ENCODE measurements around the gene SMCO3.
A peak's percentile ranks its signal among the peaks of the same experiment; 100 is the strongest.

SMCO3 gene

GRCh38 chr12:14826491-14826890, 12.5 kb upstream of the SMCO3 start:
- no peak for DNase-seq

DNA sequence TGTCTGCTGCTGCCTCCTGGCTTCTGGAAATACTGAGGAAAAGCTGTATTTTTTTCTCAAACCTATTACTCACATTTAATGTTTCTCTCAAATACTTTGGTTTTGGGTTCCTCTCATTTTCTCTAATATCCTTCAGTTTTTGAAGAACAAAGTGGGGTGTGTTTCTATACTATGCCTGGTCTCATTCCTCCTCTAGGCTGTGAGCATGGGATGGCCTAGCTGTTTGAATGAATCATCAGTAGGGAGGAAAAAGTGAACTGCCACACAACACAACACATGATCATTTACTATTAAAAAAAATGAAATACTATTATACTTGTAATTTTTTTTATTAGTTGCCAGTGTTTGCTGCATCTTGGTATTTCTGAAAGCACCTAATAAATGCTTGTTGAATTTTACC, 11.3 kb upstream of the SMCO3 start:
- no peak for DNase-seq

GRCh38 chr12:14824012-14824634, 10.1 kb upstream of the SMCO3 start:
- DNase-seq, result no peak

GRCh38 chr12:14811486-14811885, 2.5 kb downstream of the SMCO3 start:
- DNase-seq, result no peak

DNA sequence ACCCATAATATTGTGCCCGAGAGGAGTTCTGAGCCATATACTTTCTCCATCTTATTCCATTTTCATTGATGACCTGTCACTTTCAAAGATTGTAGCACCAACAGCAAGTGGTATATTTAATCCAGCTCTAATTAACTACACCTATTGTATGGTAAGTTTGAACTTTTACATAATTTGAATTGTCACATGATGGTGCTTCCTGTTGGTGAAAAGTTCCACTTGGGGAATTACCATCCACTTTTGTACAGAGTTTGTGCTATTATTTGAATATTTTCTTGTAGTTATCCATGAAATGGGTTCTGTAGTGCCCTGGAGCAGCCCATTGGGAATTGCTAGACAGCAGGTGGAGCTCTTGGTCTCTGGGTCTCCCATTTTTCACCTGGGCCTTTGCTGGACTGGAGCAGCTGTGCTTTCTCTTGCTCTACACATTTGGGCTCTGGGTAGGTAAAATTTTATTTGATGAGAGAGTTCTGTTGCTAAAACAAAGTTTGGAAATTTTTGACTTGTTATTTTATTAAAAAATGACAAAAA, 3.0 kb downstream of the SMCO3 start:
- DNase-seq, result no peak

GRCh38 chr12:14810167-14810952, 3.6 kb downstream of the SMCO3 start:
- no peak for DNase-seq

DNA sequence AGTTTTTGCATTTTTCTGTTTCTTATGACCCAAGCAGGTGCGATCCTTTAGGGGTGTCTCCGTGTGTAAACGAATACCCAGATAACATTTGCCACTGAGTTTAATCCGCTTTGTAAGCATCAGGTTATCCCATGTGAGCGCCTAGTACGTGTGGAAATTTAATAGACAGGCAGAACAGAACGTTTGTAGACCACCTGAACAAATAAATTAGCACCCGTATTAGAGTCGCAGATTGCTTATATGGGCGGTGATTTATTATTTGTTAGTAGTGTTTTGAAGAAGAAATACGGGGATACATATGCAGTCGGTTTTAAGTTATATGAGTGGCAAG, 10.2 kb downstream of the SMCO3 start:
- no peak for DNase-seq

DNA sequence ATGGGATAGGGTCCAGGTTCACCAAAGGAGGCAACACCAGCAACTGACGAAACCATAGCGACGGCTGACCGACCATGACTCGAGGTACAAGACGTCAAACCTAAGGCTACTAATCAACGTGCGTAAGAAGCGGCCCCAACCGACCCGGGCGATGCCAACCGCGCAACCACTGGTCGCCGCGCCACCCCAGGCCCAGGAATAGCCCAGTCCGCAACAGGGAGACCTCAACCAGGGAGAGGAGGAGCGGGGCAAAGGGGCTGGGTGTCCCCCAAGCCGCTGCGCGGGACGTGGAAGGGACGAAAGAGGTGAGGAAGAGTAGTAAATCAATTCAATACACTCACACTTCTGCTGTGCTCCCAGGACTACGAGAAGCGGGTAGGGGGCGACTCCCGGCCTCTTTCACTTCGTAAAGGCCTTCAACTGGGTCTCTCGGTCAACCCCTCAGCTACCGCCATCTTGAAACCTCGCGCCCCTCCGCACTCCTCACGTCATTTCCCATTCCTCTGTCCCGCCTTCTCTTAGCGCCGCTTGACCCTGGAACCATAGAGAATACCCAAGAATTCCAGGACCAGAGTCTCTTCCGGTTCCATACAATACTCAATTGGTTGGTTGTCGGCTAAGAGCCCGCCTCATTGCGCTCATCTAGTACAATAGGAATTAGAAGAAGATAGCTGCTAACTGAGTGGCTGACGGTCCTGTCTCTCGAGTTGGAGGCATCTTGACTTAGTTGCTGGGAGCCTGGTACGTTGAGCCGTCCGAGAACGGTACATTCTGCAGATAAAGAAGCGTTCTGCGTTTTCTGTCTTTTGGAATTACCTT, 10.8 kb downstream of the SMCO3 start, which contains the start of the genes C12orf60 and WBP11:
Gene C12orf60, plus strand, starts transcription at position 660 of the 819 bp plus-strand sequence. CDS start 19,266 bp downstream, outside the sequence.
Gene WBP11, minus strand, starts transcription at position 468 of the 819 bp plus-strand sequence. CDS start 2,095 bp downstream, outside the sequence.
- peak; percentile 93 for DNase-seq

GRCh38 chr12:14802721-14803010, 11.3 kb downstream of the SMCO3 start:
- no peak for DNase-seq

DNA sequence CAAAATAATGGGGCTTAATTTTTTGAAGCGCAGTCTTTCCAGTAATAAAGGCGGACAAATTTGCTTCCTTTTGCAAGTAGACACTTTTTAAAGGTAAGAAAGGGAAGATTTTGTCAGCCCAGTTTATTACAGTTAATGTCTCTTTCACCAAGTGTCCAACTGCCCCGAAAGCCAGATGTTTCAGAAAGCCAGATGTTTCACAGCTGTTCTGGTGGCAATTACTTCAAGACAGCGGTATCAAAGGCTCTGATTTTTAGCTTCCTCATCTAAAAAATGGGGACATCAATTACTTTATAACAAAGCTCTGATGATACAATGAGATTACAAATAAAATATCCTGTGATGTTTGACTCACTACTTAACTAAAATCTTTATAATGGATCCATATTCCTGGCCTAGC, 11.7 kb downstream of the SMCO3 start:
- DNase-seq, result no peak

- no peak for DNase-seq
Observed at GRCh38 chr12:14795028-14795448, 18.9 kb downstream of the SMCO3 start.

GRCh38 chr12:14785568-14785967, 28.4 kb downstream of the SMCO3 start:
- no peak for DNase-seq

- DNase-seq, result no peak
Observed at GRCh38 chr12:14784471-14784870, 29.5 kb downstream of the SMCO3 start.

GRCh38 chr12:14782756-14783155, 31.2 kb downstream of the SMCO3 start:
- DNase-seq, result no peak

DNA sequence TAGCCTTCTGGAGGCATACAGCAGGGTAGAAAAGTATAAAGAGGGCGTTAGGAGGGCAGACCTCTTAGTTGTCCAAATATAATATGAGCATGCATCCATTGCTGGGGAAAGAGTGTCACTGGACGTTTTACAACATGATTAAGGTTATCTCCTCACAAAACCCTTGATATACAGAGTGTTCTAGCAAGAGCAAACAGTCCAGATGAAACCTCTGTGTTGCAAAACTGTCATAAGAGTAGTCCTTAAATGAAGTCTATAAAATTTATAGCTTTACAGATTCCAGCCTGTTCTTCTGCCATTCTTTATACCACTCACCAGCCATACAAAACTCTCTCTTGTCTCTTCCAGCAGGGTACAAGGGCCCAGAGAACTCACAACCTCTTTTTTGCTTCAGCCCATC, 32.4 kb downstream of the SMCO3 start:
- no peak for DNase-seq

DNA sequence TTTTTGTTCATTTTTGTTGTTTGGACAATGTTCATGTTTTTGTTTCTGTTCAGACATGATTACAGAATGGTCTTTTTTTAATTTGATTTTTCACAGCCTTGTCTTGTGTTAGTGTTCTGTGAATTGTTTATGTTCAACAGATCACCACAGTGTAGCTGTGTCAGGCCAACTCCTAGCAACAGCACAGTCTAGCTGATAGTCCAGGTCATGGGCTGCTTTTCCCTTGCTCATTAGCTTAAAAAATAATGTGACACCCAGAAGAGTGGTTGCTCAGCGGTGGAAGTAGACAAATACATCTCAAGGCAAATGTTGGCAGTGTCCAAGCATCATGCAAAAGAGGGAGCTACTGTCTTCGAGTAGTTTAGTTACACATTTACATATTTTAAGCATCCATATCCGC, 33.1 kb downstream of the SMCO3 start:
- no peak for DNase-seq

GRCh38 chr12:14779834-14780233, 34.1 kb downstream of the SMCO3 start:
- no peak for DNase-seq

DNA sequence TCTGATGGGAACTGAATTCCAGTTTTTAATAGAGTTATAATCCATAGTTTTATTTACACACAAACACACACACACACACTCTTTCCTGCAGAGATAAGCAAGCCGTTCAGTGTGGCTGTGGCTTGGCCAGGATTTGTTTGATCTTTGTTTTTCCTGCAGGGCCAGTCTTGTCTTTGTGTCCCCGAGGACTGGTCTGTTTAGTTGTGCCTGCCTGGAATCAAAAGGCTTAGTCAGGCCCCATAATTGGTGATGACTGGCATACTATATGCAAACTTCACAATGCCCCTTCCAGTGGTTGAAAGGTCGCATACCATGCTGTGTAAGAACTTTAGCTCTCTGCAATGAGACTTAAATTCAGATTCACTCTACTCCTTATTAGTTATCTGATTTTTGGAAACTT, 36.7 kb downstream of the SMCO3 start:
- no peak for DNase-seq

- DNase-seq, result no peak
Observed at GRCh38 chr12:14776236-14776961, 37.6 kb downstream of the SMCO3 start.

DNA sequence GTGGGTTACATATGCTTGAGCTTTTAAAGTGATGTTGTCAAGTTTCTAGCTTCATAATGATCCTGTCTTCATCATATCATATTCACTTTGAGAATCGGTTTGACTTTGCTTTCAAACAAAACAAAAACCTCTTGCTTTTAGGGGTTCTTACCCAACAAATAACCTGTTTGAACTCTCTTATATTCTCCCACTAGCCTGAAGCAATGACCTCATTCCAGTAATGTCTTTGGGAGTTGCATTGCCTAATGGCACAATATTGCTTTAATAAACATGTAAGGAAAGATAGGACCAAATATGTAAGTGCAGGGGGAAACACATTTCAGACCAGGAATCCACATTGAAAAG, 38.4 kb downstream of the SMCO3 start:
- DNase-seq, result no peak

DNA sequence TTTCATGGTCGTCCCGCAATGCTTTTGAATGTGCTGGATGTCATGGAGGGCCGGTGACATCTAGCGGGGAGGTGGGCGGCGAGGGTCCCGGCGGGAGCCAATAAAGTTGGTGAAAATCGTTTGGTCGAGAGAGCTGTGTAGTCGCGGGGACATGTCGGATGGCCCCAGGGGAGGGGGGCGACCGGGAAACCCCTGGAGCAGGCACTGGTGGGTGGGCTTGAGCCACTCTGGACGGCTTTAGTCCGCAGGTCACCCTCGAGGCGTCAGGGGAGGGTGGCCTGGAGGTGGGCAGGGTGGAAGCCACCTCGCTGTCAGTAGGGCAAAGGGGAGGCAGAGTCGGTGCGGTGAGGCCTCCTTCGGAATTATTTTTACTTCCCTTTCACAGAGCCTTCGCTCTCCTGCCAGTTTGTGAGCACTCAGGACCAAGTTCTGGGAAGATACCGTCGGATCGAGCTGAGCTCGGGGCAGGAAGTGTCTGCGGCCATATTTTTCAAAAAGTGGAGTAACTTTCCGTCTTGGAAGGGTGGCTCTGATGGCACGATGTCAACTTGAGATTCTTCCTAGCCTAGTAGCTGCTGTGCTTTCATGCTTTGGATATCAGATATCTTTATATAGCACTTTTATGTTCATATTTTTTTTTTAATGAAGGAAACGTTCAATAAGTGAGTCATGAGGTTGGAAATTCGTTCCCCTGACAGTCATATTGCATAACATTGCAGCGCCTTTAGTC, 38.9 kb downstream of the SMCO3 start:
- peak; percentile 16 for DNase-seq

All from CD4-positive, alpha-beta T cell treated with Interferon gamma for 1 hour (primary cell).